B cell (primary cell): ENCODE results near the gene MLXIP. TPM values are rescaled to one million over a fixed set of nuclear protein-coding genes. Genes with fewer than 3 reads are reported as not detected.

Experiments
- ATAC-seq: fragments of 200-7000 bp; cut with Tn5 transposase; one replicate; pipeline ENCODE4 v1.10.0; 2021; ENCODE audit warnings: low read depth, mild to moderate bottlenecking, moderate number of reproducible peaks, moderate library complexity
- CTCF ChIA-PET: fragments of 350-600 bp; sonication (Branson Sonifier 250); formaldehyde crosslinking; loops from one replicate; lab custom pipeline; 2021; ENCODE audit warnings: antibody characterized with exemption, inconsistent platforms; lab: Charles Lee
- POLR2A ChIA-PET: fragments of 350-600 bp; sonication (Branson Sonifier 250); formaldehyde crosslinking; loops from one replicate; lab custom pipeline; 2021; ENCODE audit warnings: antibody characterized with exemption; lab: Charles Lee
- DNase-seq: peaks from one replicate; pipeline ENCODE4 v3.0.0; 2013
- H2AFZ ChIP-seq: 2 replicates; pipeline ENCODE4 v1.6.1; 2012; ENCODE audit warnings: mild to moderate bottlenecking, low read depth, low read length; ENCODE audit not compliant: insufficient read depth, poor library complexity, severe bottlenecking
- H3K27ac ChIP-seq, 2 donors: 1 replicate in 1 of 2; 2 replicates in 1 of 2; pipeline ENCODE4 v1.5.1; 2012 to 2013; ENCODE audit warnings: low read length in 2 of 2, mild to moderate bottlenecking in 2 of 2, moderate library complexity in 1 of 2
- H3K27me3 ChIP-seq, 4 experiments: fragments of 200-600 bp in 1 of 4; sonication (generic) in 1 of 4; replicated peaks in 1 of 4; 1 replicate in 2 of 4; 2 replicates in 2 of 4; pipeline versions ENCODE4 v1.6.1 to v1.7.0; 2013 to 2016; ENCODE audit warnings: low read length in 3 of 4, mild to moderate bottlenecking in 2 of 4, mixed read lengths in 1 of 4, moderate library complexity in 1 of 4; ENCODE audit not compliant: insufficient read depth in 4 of 4, control insufficient read depth in 3 of 4; ENCODE audit errors: control extremely low read depth in 1 of 4
- H3K36me3 ChIP-seq, 2 experiments: replicated peaks in 1 of 2; 1 replicate in 1 of 2; 2 replicates in 1 of 2; pipeline versions ENCODE4 v1.6.1 to v1.7.1; 2013; ENCODE audit warnings: low read length in 1 of 2; ENCODE audit not compliant: insufficient read depth in 2 of 2, control insufficient read depth in 1 of 2; ENCODE audit errors: control extremely low read depth in 1 of 2, extremely low read depth in 1 of 2
- H3K4me1 ChIP-seq, 2 donors: fragments of 200-600 bp in 1 of 2; sonication (generic) in 1 of 2; 1 replicate in 1 of 2; 2 replicates in 1 of 2; pipeline versions ENCODE4 v1.5.1 to v1.6.1; 2013 to 2017; ENCODE audit warnings: low read length in 2 of 2; ENCODE audit not compliant: control insufficient read depth in 2 of 2, insufficient read depth in 2 of 2
- H3K4me2 ChIP-seq: replicated peaks from 2 replicates; pipeline ENCODE3; 2012; ENCODE audit warnings: mild to moderate bottlenecking, low read depth, low read length; ENCODE audit not compliant: poor library complexity, severe bottlenecking
- H3K4me3 ChIP-seq, 5 experiments: fragments of 200-600 bp in 1 of 5; sonication (generic) in 1 of 5; 1 replicate in 3 of 5; 2 replicates in 2 of 5; pipeline versions ENCODE4 v1.5.1 to v1.7.0; 2011 to 2016; ENCODE audit warnings: low read length in 4 of 5, mild to moderate bottlenecking in 4 of 5, low read depth in 2 of 5, control low read depth in 1 of 5, moderate library complexity in 1 of 5; ENCODE audit not compliant: insufficient read depth in 1 of 5; ENCODE audit errors: control extremely low read depth in 1 of 5, extremely low read depth in 1 of 5
- H3K79me2 ChIP-seq: fragments of 200-600 bp; sonication (generic); one replicate; pipeline ENCODE4 v1.6.0; 2016; ENCODE audit warnings: low read length; ENCODE audit not compliant: control insufficient read depth, insufficient read depth
- H3K9ac ChIP-seq: fragments of 200-600 bp; sonication (generic); 2 replicates; pipeline ENCODE4 v1.6.1; 2017; ENCODE audit warnings: mild to moderate bottlenecking, low read length, moderate library complexity
- H3K9me3 ChIP-seq, 3 donors: one replicate each; pipeline versions ENCODE4 v1.6.1 to v1.7.1; 2013; ENCODE audit warnings: low read length in 2 of 3; ENCODE audit not compliant: control insufficient read depth in 2 of 3, insufficient read depth in 1 of 3; ENCODE audit errors: control extremely low read depth in 1 of 3
- H4K20me1 ChIP-seq: 2 replicates; pipeline ENCODE4 v1.6.0; 2012; ENCODE audit warnings: mild to moderate bottlenecking, low read length; ENCODE audit not compliant: insufficient read depth, control insufficient read depth, poor library complexity, severe bottlenecking
- H3K27ac Mint-ChIP-seq: one replicate; pipeline ENCODE4 v1.8.0; 2021; ENCODE audit warnings: mixed read lengths
- H3K27me3 Mint-ChIP-seq: one replicate; pipeline ENCODE4 v1.8.0; 2021; ENCODE audit warnings: mixed read lengths
- H3K4me1 Mint-ChIP-seq: one replicate; pipeline ENCODE4 v1.8.0; 2021; ENCODE audit warnings: mixed read lengths
- H3K4me3 Mint-ChIP-seq: one replicate; pipeline ENCODE4 v1.8.0; 2021; ENCODE audit warnings: mixed read lengths
- H3K9me3 Mint-ChIP-seq: one replicate; pipeline ENCODE4 v1.8.0; 2022; ENCODE audit warnings: mixed read lengths; ENCODE audit not compliant: insufficient read depth
- CTCF ChIP-seq: fragments of 200-600 bp; IDR thresholded peaks from one replicate; pipeline ENCODE4 v1.8.0; 2022; ENCODE audit warnings: antibody characterized with exemption, mild to moderate bottlenecking
- EZH2 ChIP-seq: IDR thresholded peaks from 2 replicates; pipeline ENCODE4 v1.6.1; 2012; ENCODE audit warnings: borderline replicate concordance, low read depth, mild to moderate bottlenecking, moderate library complexity, low read length; ENCODE audit not compliant: insufficient read depth, poor library complexity, severe bottlenecking
- WGBS: methylation state at CpG from one replicate; pipeline ENCODE4 v1.1.5; 2013; ENCODE audit warnings: missing lambda C conversion rate; ENCODE audit not compliant: insufficient coverage; 5-methylcytosine and 5-hydroxymethylcytosine counted together
- intact Hi-C: fragments of 100-400 bp; cut with micrococcal nuclease; formaldehyde crosslinking; loops from one replicate; pipeline ENCODE4 v1.10.0; 2022
- polyA plus RNA-seq: library from polyadenylated mRNA; depleted of rRNA; stranded (reverse); fragments of >200 nt; gene quantifications from 2 replicates; pipeline ENCODE4 v1.2.3, GENCODE V29; 2012
- total RNA-seq, 2 donors: library from RNA; stranded (reverse); fragments of 120-200 nt in 1 of 2; gene quantifications; 1 replicate in 1 of 2; 2 replicates in 1 of 2; pipeline versions ENCODE4 v1.2.3 to v1.2.4, GENCODE V29; 2013 to 2022

The MLXIP gene
- total and polyA plus RNA-seq, 2 donors (not counting 1 experiment from before 2014, with no cell fraction given) = 28.1 to 91.2 TPM

DNA sequence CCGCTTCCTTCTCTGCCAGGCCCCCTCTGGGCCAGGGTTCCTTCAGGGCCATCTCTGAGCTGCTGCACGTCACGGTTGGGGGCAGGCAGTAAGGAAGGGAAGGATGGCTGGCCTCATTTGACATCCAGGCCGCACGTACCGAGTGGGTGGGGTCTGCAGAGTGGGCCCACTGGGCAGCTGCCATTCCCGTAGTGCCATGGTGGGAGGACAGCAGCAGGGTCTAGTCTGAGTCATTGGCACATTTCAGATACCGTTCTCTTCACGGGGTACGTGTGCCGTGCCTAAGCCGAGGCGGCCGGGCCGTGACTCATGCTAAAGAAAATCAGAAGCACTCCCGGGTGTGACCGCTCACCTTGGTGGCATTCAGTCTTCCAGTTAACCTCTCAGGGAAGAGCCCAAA lies 51.6 kb downstream of the MLXIP start:
- peaks cover 4 to 68% of the 10 kb centered on the region in 2 experiments for H3K36me3 ChIP-seq
- DNase-seq = no peak
- ChIA-PET CTCF (interaction anchor here (0.7 to 9.7 kb wide), 4 partner anchors 59 to 212 kb away, joined by 3 to 154 read pairs (median 6); partner anchors contain the start of gene CFAP251), POLR2A (interaction anchor here (0.6 kb wide), 1 partner anchor 52 kb away, joined by 5 read pairs; the partner anchor contains the start of gene MLXIP)
- Mint-ChIP-seq H3K4me1 (no peaks in the 10 kb centered on the region), H3K9me3 (no peaks in the 10 kb centered on the region), H3K4me3 (no peak overlapping the region), H3K27me3 (no peaks in the 10 kb centered on the region), H3K27ac (no peak overlapping the region)
- H3K4me1 ChIP-seq = no peaks in the 10 kb centered on the region
- H3K27me3 ChIP-seq = no peaks in the 10 kb centered on the region
- intact Hi-C loops = no loop called here
- no peak overlapping the region for H3K4me2 ChIP-seq
- no peak for TF ChIP-seq EZH2
- TF ChIP-seq CTCF = no peak
- H2AFZ ChIP-seq = no peak overlapping the region
- peaks cover 34% of the 10 kb centered on the region for H4K20me1 ChIP-seq
- no peak overlapping the region for H3K27ac ChIP-seq
- H3K9ac ChIP-seq = no peak overlapping the region
- H3K4me3 ChIP-seq = no peak overlapping the region
- no peak for ATAC-seq
- no peaks in the 10 kb centered on the region for H3K9me3 ChIP-seq
- WGBS = 97% methylated on average over 17 of the region's 17 CpGs
- H3K79me2 ChIP-seq = peaks cover 25% of the 10 kb centered on the region

- intact Hi-C loops = no loop called here
- H2AFZ ChIP-seq = no peak overlapping the region
- H3K4me3 ChIP-seq = no peak overlapping the region
- peaks cover 3 to 67% of the 10 kb centered on the region in 2 experiments for H3K36me3 ChIP-seq
- DNase-seq (no peak), ATAC-seq (no peak)
- no peak overlapping the region for H3K4me2 ChIP-seq
- no peak overlapping the region for H3K9ac ChIP-seq
- H3K4me1 ChIP-seq = no peaks in the 10 kb centered on the region
- no peaks in the 10 kb centered on the region for H3K27me3 ChIP-seq
- ChIA-PET CTCF (interaction anchor here (1.7 kb wide), 1 partner anchor 11 kb away, joined by 10 read pairs; no protein-coding TSS in a partner anchor), POLR2A (interaction anchor here (0.5 kb wide), 1 partner anchor 321 kb away, joined by 3 read pairs; no protein-coding TSS in a partner anchor)
- Mint-ChIP-seq H3K27ac (no peak overlapping the region), H3K9me3 (no peaks in the 10 kb centered on the region), H3K4me3 (no peak overlapping the region), H3K27me3 (no peaks in the 10 kb centered on the region), H3K4me1 (no peaks in the 10 kb centered on the region)
- H3K9me3 ChIP-seq = no peaks in the 10 kb centered on the region
- H3K79me2 ChIP-seq = no peaks in the 10 kb centered on the region
- no peak for TF ChIP-seq EZH2
- TF ChIP-seq CTCF = no peak
- 93% methylated on average over 28 of the region's 28 CpGs for WGBS
- H4K20me1 ChIP-seq = peaks cover 5% of the 10 kb centered on the region
- no peak overlapping the region for H3K27ac ChIP-seq
Measured at GRCh38 chr12:122133192-122133950, 54.8 kb downstream of the MLXIP start.
